CD4-positive, alpha-beta T cell treated with Interleukin-17A for 4 hours (primary cell): ENCODE data around the gene BTG1.

Experiments
- DNase-seq: peaks from one replicate; pipeline ENCODE4 v3.0.0-alpha.2; 2020; ENCODE audit warnings: mixed read lengths

BTG1 gene, protein sequence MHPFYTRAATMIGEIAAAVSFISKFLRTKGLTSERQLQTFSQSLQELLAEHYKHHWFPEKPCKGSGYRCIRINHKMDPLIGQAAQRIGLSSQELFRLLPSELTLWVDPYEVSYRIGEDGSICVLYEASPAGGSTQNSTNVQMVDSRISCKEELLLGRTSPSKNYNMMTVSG

DNA sequence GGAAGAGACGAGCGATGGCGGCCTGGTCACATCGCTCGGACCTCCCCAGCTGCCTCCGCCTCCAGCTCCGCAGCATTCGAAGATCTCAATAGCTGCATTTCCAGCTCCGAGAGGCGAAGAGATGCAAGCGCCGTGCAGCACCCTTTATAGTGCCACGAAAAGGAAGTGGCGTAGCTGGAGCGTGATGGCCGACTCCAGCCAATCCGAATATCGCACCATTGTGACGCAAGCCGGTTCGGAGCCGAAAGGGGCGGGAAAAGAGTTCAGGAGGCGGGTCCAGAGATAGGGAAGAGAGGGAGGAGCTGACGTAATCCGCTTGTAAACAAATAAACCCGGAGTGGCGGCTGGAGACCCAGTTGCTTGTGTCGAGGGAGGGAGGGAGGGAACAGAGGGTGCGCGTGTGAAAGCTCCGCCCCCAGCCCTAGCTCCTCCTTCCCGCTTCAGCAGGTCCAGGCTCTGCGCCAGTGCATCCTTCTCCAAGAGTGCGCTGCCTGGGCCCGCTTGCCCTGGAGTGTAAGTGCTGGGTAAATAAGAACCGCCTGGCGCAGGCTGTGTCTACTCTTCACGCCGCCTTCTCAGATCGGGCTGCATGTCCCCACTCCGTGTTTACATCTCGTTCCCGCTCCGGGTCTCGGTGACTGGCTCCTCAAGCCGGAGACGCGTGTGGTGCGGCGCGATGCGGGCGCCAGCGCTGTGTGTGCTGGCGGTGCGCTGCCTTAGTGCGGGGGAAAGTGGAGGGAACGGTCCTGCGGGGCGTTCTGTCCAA, at the start of gene BTG1:
Gene BTG1, minus strand, starts transcription at position 116 of the 766 bp plus-strand sequence. CDS start 311 bp downstream, outside the sequence.
- DNase-seq: peak; percentile 99

DNA sequence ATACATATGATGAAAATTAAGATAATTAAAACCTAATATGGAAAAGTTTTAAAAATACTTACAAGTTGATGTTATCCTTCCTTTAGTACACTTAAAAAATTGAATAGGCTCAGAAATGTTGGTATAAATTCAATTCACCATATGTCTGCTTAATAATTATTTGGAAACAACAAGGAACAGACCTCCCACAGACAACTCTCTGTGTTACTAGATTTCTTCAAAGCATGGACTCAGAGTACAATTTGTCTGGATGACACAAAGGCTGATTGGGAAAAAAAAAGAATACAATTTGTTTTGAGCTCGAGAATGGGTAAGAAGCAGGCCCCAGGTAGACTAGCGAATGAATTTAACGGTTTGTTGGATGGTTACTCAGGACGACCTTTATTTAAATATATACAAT, 48.9 kb upstream of the BTG1 start:
- no peak for DNase-seq

DNA sequence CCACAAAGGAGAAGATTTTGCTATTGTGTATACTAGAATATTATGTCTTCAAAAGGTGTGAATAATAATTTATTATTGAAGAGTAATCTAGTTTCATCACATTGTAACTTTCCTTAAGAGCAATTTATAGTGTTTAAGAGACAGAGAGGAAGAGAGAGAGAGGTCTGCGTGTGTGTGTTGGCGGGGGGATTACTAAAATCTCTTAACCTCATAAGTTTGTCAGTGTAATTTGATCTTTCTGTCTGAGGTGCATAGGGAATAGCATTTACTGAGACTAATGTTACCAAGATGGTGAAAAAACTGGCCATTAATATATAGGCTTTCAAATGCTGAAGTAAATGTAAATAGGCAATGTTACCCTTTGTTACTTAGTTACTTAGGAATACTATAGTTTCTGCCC, 48.2 kb upstream of the BTG1 start:
- DNase-seq: no peak

DNA sequence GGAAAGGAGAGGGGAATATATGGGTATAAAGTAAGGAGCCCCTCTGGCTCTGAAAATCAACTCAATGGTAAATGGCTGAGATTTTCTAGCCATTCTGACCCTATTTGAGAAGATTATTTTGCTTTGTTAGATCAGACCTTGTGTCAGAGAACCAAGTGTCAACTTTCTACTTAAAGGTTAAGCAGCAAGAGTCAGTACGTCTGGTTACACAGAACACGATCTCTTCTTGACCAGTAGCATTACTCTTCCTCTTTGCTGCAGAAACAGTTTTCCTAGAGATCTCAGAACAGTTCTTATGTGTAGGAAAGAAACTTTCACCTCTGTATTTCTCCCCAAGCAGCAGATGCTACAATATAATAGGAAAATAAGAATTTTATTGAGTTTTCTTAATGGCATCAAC, 47.4 kb upstream of the BTG1 start:
- DNase-seq: no peak

DNA sequence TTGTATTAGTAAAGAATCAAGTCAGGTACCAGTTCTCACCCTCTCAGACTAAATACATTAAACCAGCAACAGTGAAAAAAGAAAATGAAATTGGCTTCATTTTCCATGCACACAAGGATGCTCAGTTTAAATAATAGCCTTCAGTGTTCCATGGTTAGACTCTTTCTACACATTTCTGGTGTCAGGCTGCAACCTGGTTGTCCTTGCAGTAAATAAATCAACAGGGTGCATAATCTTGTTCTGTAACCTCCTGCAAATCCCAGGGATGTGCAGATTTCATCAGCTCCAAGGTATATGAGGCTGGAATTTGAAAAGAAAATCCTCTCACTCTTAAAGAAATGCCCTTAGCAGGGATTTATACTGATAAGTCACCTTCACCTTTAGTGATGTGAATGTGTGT, 46.7 kb upstream of the BTG1 start:
- no peak for DNase-seq

DNA sequence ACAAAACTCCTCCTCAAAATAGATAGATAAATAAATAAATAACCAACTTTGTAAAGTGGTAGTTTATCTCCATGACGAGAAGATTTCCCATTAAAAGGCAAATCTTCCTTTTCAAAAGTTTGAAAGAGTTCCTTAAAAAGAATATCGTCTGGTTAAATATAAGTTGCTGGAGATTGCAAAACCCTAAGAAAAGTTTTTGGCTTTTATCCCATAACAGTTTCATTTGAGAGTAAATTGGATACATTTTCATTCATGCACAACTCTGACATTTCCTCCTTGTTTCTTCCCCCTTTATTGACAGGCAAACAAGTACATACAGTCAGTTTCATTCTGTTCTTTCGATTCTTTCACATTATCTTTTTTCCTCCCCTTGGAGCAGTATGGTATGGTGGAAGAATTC, 45.4 kb upstream of the BTG1 start:
- no peak for DNase-seq

DNA sequence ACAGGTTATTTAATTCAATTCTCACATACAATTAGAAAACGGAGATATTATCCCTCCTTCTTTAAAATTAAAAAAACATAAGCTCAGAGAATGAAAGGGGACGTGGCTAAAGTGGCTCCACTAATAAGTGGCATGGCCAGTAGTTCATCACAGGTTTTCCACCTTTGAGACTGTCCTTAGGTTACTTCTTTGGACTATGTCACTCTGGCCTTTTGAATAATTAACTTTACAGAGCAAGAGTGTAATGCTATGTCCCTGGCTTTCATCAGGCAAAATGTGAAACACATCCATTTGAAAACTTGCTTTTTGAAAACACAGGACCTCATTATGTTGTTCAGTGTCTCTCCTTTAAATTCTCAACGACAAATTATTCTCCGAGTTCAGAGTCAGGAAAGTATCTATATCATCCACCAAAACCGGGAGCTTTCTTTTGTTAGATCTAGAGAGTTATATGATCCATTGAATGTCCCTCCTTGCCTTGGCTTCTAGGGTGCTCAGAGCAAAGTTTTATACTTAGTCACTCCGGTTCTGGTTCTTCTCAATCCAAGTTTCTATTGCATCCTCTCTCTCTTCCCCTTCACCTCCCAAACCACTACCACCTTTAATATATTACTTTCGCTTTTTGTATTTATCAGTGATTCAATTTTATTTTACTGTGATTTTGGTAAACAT, 43.0 kb upstream of the BTG1 start:
- DNase-seq: no peak

DNA sequence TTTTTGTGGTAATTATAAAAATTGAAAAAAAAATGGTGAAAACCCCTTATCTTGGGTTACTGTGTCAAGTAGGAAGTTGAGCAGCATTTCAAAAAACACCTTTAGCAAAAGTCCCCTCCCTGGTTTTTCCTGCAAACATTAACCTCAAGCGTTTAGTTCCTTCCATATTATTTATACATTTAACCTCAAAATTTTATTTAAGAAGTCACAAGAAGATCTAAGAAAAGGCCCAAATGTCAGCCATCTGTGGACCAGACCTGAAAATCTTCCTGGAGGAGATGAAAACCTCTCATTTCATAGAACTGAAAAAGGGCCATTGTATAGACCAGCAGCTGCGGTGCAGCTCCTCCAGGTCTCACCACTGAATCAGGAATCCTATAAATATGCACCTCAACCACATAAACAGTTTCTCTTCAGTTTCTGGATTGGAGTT, 40.4 kb upstream of the BTG1 start:
- no peak for DNase-seq

DNA sequence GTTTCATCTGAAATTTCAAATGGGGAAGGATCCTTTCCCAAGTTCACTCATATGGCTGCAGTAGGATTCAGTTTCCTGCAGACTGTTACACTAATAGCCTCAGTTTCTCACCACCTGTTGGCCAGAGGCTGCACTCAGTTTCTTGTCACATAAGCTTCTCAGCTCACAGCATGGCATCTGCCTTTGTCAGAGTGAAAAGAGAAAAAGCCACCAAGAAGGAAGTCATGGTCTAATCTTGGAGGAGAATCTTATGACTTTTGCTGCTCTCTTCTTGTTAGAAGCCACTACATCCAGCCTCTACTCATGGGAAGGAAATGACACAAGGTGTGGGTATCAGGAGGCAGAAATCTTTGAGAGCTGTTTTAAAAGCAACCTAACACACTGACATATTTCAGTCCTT, 39.4 kb upstream of the BTG1 start:
- peak; percentile 45 for DNase-seq

DNA sequence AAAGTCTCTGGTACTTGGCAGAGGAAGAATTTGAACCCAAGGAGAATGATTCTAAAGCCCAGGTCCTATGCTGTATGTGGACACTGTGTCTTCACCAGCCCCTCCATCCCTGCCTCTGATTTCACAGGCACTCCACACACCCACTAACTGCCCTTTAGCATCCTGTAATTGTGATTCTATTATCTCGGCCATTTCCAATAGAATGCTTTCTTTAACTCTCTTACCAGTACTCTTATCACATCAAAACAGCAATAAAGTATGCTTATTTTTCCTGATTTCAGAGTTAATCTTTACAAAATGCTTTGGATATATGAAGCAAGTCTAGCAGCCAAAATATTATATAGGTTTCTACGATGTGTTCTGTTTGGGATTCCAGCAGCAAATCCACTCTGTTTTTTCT, 37.9 kb upstream of the BTG1 start:
- DNase-seq: no peak

DNA sequence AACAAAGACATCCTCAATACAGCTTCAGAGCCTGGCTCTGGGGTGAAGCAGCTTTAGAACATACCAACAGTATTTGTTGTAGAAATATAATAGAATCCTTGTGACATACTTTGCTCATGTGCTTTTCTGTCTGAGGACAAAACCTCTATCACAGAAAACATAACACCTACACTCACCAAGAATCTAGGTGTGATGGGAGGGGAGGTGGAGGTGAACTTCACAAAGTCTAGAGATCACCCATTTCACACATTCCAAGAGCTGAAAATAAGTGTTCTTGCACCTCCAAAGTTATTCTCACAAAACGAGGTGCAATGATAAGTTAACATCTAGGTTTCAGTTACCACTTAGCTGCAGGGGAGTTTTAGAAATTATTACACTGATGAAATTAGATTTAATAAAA, 32.7 kb upstream of the BTG1 start:
- DNase-seq: no peak

DNA sequence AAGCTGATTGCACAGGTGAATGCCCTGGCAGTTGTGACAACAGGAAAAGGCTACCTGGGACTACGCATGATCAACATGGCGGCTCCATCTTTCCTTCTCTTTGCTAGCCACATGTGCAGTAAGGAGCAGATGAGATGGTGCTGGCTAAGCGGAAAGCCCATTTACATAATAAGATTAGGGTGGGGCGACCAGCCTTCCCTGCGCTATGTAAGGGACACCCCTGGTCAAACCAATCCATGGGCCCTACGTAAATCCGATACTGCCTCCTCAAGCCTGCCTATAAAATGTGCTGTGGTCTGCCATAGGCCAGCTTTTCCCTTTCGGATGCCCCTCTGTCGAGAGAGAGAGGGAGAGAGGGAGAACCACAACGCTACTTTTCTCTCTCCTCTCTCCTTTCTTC, 31.0 kb upstream of the BTG1 start:
- no peak for DNase-seq

DNA sequence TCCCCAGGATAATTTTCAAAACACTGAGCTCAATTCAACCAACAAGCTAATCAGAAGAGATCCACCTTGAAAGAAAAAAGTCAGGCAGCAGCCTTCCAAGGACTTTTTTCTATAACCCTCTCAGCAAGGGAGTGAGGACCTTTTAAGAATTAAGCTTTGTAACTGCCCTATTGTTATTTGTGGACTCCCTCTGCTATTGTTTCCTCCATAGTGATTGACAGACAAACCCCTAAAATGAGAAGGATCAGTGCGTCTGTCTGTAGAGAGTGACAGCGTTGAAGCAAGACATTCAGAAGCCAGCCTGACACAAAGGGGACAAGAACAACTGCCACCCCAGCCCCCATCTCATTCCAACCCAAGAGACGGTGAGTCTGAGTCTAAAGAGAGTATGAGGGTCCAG, 30.3 kb upstream of the BTG1 start:
- no peak for DNase-seq

DNA sequence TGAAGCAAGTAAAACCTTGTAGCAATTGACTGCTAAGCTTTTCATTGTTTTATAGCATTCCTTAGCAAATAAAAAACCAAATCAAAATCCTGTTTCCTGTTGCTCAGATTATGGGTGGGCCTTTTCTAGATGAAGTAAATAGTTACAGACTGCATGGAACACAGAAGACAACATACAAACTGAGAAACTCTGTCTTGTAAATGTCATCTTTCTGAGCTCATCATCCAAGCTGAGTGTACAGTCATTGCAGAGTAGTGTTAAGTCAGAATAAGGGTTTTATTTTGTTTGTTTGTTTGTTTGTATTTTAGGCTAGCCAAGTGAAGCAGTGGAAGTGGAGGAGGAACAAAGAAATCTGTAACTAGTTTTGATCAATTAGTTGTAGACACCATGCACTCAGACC, 24.4 kb upstream of the BTG1 start:
- no peak for DNase-seq

DNA sequence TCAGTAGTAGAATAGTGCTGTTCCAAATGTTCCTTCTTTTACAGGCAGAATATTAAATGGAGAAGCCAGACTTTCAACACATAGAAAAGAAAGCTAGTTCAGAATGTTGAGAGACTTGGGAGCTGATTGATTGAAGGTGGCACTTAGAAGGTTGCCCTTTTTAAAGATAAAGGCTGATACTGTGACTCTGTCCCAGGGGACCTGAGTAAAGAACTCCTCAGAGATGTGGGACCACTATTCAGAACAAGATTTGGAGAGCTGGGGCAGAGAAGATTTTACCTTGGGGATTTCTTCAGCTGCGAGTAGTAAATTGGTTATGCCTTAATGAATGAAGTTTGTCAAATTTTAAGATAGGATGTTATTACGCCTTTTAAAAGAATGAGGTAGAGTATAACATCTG, 21.4 kb upstream of the BTG1 start:
- DNase-seq: no peak

DNA sequence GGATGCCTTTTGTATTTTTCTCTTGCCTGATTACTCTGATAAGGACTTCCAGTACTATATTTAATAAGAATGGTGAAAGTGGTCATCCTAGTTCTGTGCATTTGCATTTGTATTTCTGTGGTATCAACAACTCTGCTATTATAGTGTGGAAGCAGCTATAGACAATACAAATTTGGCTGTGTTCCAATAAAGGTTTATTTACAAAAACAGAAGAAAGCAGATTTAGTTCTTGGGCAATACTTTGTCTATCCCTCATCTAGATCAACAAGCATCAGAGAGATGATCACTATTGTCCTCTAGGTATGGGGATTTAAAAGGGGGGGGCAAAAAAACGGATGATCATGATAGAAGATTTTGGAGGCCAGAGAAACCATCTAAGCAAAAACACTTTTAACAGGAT, 19.1 kb upstream of the BTG1 start:
- no peak for DNase-seq

DNA sequence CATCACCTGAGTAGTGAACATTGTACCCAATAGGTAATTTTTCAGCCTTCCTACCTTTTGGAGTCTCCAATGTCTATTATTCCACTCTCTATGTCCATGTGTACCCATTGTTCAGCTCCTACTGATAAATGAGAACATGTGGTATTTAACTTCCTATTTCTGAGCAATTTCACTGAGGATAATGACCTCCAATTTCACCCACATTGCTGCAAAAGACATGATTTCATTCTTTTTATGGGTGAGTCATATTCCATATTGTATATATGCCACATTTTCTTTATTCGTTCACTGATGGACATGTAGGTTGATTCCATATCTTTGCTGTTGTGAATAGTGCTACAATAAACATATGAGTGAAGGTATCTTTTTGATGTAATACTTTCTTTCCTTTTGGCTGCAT, 16.4 kb upstream of the BTG1 start:
- no peak for DNase-seq

DNA sequence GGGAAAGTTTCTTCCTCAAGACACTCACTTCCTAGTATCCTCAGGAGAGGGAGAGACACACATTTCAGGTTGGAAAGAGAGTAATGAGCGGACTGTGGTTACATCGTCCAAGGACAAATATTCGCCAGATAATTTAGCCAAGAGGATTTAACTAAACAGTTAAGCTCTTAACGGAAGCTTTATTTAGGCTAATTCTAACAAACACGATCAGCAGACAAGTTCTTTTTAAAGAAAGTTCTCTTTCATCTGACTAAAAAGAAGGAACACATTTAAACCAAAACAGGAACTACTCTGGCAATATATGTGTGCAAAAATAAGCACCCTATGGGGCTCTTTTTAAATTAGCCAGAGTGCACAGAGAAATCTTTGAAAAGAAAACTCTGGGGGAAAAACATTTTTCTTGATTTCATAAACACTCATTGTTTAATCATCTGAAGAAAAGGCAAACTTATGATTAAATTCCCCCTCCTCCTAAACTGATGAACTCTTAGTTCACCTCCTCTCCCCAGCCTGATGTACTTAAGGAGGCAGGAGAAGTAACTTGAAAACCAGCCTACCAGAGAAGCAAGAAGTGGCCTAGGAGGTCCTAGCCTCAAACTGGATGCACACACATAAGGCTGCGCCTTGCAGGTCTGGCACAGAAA, 13.3 kb upstream of the BTG1 start:
- DNase-seq: peak; percentile 13

DNA sequence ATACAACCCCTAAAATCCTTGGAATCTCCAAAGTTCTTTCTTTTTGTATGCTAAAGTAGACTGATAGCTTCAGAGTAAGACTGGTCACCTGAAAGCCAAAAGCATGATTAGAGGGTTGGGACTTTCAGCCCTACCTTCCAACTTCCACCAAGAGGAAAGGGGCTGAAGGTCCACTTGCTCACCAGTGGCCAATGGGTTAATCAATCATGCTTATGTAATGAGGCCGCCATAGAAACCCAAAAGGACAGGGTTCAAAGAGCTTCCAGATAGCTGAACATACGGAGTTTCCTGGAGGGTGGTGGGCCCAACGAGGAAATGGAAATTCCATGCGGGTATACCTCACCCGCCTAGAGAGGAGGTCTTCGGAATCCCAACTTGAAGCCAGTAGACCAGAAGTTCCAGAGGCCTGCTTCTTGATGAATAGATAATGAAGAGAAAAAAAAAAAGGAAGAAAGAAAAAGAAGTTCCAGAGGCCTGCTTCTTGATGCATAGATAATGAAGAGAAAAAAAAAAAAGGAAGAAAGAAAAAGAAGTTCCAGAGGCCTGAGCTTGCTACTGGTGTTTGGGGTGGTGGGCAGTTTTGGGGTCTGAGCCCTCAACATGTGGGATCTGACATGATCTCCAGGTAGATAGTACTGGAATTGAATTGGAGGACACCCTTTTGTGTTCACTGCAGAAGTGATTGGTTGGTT, 11.2 kb upstream of the BTG1 start:
- DNase-seq: no peak

DNA sequence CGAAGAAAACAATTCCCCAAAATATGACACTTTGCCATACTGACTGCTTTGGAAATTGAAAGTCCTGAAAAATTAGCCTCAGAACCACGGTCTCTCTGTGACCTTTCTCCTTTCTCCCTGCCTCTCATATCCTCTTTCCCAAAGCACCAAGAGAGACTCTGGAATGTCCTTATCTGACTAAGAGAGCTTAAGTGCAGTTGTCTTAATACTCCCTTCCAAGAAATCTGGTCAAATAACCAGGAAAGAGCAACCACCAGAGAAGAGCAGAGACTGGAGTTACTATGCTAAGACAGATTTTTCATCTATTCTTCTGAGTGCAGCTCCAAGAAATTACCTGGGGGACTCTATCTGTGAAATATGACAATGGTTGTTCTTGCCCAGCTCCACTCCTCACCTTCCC, 10.5 kb upstream of the BTG1 start:
- no peak for DNase-seq

DNA sequence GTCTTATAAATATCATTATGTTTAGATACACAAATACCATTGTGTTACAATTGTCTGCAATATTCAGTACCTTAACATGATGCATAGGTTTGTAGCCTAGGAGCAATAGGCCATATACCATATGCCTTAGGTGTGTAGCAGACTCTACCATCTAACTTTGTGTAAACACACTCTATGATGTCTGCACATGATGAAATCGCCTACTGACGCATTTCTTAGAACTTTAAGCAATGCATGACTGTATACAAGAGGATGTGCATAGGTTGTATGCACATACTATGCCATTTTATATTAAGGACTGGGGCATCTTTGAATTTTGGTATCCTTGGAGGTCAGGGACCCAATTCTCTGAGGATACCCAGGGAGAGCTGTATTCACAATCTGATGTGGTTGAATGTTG, 10.1 kb upstream of the BTG1 start:
- DNase-seq: no peak

DNA sequence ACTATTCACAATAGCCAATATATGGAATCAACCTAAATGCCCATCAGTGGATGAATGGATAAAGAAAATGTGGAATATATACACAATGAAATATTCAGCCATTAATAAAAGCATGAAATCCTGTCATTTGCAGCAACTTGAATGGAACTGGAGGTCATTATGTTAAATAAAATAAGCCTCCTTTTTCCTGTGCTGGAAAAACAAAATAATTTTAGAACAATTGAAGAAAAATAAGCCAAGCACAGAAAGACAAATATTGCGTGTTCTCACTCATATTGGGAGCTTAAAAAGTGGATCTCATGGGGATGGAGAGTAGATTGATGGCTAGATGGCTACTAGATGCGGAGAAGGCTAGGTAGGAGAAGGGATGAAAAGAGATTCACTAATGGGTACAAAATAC, 6.3 kb upstream of the BTG1 start:
- no peak for DNase-seq

DNA sequence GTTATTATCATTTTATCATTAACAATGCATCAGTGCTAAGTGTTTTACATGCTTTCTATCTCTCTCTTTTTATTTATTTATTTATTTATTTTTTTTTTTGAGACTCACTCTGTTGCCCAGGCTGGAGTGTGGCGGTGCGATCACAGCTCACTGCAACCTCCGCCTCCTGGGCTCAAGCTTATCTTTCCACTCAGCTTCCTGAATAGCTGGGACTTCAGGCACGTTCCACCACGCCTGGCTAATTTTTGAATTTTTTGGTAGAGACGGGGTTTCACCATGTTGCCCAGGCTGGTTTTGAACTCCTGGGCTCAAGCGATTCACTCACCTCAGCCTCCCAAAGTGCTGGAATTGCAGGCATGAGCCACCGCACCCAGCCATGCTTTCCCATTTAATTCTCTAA, 3.9 kb upstream of the BTG1 start:
- DNase-seq: no peak
